ENCODE data around the gene RESP18.
"Not testable (repeated sequence)": the region's sequence is repeated elsewhere in the genome, so short reads cannot be mapped to it uniquely, and the experiment has no call there.

Gene RESP18

DNA sequence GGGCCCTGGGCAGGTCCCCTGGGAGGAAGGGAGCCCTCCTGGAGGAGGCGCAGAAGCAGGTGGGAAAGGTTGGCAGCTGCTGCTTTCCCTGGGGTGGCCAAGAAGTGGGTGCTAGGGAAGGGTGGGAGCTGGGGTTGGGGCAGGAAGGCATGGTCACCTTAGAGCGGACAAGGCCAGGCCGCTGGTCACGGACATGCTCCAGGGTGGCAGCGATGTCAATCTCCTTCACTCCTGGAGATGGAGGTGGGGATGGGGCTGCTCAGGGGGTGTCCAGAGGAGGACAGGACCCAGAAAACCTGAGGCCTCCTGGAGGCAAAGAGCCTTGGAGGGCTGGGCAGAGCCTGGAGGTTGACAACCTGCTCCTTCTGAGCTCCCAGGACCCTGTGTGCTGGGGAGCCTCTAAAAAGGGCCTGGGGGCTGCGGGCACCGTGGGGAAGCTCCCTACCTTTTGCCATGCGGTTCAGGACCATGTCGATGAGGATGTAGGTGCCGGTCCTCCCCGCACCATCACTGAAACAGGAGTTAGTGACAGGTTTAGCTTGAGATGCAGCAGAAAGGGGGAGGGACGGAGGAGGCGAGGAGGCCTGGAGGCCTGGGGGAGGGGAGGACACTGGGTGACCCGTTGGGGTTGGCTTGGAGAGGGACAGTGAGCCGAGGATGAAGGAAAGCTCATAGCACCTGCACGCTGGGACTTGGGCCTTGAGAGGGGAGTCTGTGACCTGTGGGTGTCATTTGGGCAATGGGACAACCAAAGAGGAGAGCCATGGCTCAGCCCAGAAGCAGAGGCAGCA, 42.0 kb downstream of the RESP18 start:
- POLR2A ChIA-PET = no interaction called here
- CTCF ChIA-PET = interaction anchor here (0.6 to 12.0 kb wide), 5 partner anchors 9 to 131 kb away, joined by 3 to 336 read pairs (median 116); partner anchors contain the start of genes CNPPD1, DNAJB2, SLC23A3 and TUBA4A

DNA sequence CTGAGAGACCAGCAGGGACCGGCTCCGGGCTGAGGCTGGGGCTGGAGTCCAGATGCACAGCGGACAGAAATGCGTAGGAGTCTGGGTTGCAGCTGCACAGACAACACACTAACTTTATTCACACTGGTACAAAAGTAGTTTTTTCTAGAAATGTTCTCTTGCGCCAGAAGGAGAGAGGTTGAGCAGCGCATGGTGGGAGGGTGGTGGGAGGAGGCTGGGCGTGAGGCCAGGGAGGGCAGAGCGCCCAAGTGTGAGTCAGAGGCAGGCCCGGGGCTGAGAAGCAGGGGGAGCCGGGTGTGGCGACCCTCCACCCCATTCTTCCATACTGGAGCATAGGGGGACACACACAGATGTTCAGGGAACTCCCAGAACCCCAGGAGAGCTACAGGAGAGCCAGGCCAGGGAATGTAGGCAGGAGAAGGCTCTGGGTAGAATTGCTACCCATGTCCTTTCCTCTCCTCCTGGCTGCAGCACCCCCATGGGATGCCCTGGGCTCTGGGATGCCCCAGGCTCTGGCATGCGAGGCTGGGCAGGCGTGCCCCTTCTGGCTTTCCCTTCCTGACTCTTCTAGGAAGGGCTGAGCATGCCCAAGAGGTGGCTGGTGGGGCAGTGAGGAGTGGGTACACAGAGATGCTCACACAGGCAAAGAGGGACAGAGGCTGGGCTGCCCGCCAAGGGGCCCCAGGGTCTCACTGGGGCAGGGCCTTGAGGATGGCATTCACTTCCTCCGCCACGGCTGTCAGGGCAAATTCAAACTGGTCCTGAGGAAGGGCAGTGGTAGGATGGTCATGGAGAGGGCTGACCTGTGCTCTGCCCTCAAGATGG, 42.8 kb downstream of the RESP18 start:
- POLR2A ChIA-PET = interaction anchor here (1.4 kb wide), 1 partner anchor 11 kb away, joined by 3 read pairs; the partner anchor contains the start of gene DNAJB2
- CTCF ChIA-PET = interaction anchor here (1.4 to 12.0 kb wide), 3 partner anchors 10 to 117 kb away, joined by 5 to 336 read pairs (median 164); partner anchors contain the start of genes CNPPD1, DNAJB2 and SLC23A3
- DNase-seq (ENCODE audit: extremely low spot score) = no peak
- TF ChIP-seq, protein P1, sequence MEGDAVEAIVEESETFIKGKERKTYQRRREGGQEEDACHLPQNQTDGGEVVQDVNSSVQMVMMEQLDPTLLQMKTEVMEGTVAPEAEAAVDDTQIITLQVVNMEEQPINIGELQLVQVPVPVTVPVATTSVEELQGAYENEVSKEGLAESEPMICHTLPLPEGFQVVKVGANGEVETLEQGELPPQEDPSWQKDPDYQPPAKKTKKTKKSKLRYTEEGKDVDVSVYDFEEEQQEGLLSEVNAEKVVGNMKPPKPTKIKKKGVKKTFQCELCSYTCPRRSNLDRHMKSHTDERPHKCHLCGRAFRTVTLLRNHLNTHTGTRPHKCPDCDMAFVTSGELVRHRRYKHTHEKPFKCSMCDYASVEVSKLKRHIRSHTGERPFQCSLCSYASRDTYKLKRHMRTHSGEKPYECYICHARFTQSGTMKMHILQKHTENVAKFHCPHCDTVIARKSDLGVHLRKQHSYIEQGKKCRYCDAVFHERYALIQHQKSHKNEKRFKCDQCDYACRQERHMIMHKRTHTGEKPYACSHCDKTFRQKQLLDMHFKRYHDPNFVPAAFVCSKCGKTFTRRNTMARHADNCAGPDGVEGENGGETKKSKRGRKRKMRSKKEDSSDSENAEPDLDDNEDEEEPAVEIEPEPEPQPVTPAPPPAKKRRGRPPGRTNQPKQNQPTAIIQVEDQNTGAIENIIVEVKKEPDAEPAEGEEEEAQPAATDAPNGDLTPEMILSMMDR (IDR thresholded peaks at IDR 0.05; ENCODE audit: control extremely low read depth, extremely low read depth, low read depth, missing control alignments) = no peak

More for the DNA sequence above, 42.0 kb downstream of the RESP18 start:
- no peak for DNase-seq (ENCODE audit: extremely low spot score)
- TF ChIP-seq, protein P1 (IDR thresholded peaks at IDR 0.05; ENCODE audit: control extremely low read depth, extremely low read depth, low read depth, missing control alignments) = no peak

DNA sequence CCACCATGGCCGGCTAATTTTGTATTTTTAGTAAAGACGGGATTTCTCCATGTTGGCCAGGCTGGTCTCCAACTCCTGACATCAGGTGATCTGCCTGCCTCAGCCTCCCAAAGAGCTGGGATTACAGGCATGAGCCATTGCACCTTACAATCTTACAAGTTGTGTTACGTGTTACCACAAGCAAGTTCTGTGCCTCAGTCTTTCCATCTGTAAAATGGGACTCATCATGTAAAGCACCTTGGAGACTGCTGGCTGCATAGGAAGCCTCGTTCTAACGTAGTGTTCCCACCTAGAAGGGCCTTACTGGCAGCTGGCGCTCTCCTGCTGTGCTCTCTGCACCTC, 43.4 kb downstream of the RESP18 start:
- no peak for DNase-seq (ENCODE audit: extremely low spot score)
- TF ChIP-seq, protein P1 (IDR thresholded peaks at IDR 0.05; ENCODE audit: control extremely low read depth, extremely low read depth, low read depth, missing control alignments) = no peak
- CTCF ChIA-PET = interaction anchor here (0.7 to 11.5 kb wide), 2 partner anchors 8 to 10 kb away, joined by 3 to 336 read pairs; partner anchors contain the start of gene DNAJB2
- POLR2A ChIA-PET = interaction anchor here (1.4 kb wide), 1 partner anchor 10 kb away, joined by 3 read pairs; the partner anchor contains the start of gene DNAJB2

DNA sequence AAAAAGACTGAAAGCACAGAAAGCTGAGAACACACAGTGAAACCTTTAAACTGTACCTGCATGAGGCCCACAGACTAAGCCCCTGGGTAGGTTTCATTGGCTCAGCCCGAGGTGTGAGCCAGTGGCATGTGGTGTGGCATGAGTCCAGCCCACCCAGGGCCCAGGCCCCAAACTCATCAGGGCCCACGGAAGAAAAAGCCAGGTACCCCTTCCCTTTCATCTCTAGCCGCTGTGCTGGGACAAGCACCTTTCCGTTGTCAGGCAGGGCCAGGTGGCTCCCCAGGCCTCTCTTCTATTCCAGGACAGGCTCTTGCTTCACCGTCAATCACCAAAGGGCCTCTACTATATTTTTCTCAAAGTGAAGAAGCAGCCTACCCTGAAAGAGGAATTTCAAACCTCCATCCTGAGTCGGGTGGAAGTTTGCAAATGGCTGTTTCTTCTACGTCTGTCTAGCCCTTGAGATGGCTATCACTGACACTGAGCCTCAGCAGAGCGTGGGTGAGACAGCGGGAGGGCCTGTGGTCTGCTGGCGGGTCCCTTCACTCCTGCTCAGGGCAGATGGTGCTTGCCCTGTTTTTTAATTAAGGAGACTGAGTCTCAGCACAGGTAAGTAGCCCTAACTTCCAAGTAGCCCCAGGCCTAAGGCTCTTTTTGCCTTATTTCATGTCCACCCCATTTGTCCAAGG, 44.8 kb downstream of the RESP18 start:
- POLR2A ChIA-PET = interaction anchor here (0.7 kb wide), 1 partner anchor 9 kb away, joined by 3 read pairs; no protein-coding TSS in a partner anchor
- CTCF ChIA-PET = interaction anchor here (3.9 to 11.5 kb wide), 2 partner anchors 8 to 11 kb away, joined by 20 to 336 read pairs; partner anchors contain the start of gene DNAJB2
- TF ChIP-seq, protein P1 (IDR thresholded peaks at IDR 0.05; ENCODE audit: control extremely low read depth, extremely low read depth, low read depth, missing control alignments) = no peak
- DNase-seq (ENCODE audit: extremely low spot score) = no peak

DNA sequence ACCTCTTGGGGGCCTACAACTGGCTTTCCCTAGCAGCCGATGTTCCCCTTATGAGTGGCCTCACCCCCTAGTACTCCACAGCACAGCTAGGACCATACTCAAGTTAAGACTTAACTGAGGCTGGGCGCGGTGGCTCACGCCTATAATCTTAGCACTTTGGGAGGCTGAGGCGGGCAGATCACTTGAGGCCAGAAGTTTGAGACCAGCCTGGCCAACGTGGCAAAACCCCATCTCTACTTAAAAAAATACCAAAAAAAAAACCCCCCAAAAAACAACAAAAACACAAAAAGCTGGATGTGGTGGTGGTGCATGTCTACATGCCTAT, 45.5 kb downstream of the RESP18 start:
- ChIA-PET CTCF (interaction anchor here (1.0 to 16.0 kb wide), 4 partner anchors 4 to 25 kb away, joined by 4 to 336 read pairs (median 178); partner anchors contain the start of gene DNAJB2), POLR2A (interaction anchor here (0.7 to 0.9 kb wide), 2 partner anchors 9 to 59 kb away, joined by 3 read pairs; no protein-coding TSS in a partner anchor)
- not testable (repeated sequence) for DNase-seq (ENCODE audit: extremely low spot score)

DNA sequence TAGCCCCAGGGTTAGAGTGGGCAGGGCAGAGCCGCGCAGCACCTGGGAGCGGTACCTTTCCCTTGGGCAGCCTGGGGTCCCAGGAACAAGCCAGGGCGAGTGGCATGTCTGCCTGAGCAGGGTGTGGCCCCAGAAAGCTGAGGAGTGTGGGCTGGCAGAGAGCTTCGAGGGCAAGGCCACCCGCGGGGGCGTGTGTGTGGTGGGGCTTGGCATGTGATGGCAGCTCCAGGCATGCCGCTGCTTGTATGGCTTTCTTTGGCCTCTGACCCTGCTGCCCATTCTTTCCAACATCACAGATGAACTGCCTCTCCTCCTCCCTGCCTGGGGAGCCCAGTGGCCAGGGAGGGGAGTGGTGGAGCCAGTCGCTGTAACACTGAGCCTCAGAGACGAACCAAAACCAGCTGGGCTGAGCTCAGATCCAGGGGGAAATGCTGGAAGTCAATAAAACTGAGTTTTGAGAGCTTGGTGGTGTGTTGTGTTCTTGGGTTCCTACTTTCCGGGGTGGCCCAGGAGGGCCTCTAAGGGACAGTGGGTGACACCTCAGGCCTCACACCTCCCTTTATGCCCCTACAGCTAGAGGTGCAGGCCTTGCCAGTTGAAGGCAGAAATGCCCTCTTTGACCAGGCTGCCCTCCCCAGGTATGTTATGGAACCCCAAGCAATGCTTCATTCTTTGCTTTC, 46.0 kb downstream of the RESP18 start:
- CTCF ChIA-PET = interaction anchor here (1.0 to 16.0 kb wide), 5 partner anchors 4 to 307 kb away, joined by 4 to 336 read pairs (median 20); partner anchors contain the start of gene DNAJB2
- DNase-seq (ENCODE audit: extremely low spot score) = no peak
- TF ChIP-seq, protein P1 (IDR thresholded peaks at IDR 0.05; ENCODE audit: control extremely low read depth, extremely low read depth, low read depth, missing control alignments) = no peak
- POLR2A ChIA-PET = interaction anchor here (0.7 to 1.0 kb wide), 3 partner anchors 8 to 59 kb away, joined by 3 to 8 read pairs (median 3); no protein-coding TSS in a partner anchor

Measured in GM10248 (cell line).